Lower leg skin (tissue), 4 donors: ENCODE results near the gene TBL3. TPM values are rescaled to one million over a fixed set of nuclear protein-coding genes. Genes with fewer than 3 reads are reported as not detected.

ENCODE experiments used
- DNase-seq, 2 donors: peaks; one replicate each; pipeline ENCODE4 v3.0.0-alpha.2; 2019; ENCODE audit warnings: low spot score in 2 of 2
- H3K4me3 ChIP-seq: fragments of 200-600 bp; sonication (generic); 2 replicates; pipeline ENCODE4 v1.5.1; 2017; ENCODE audit warnings: mild to moderate bottlenecking, low read depth; ENCODE audit not compliant: poor library complexity, severe bottlenecking
- POLR2A ChIP-seq, 2 donors: fragments of 450-650 bp; IDR thresholded peaks; one replicate each; pipeline ENCODE4 v1.6.1; 2016 to 2017; ENCODE audit warnings: antibody characterized with exemption in 2 of 2, mild to moderate bottlenecking in 1 of 2, moderate library complexity in 1 of 2
- WGBS, 2 donors: methylation state at CpG; one replicate each; pipeline ENCODE4 v1.1.5; 2018; 5-methylcytosine and 5-hydroxymethylcytosine counted together
- intact Hi-C: fragments of 100-400 bp; cut with DNase I; formaldehyde crosslinking; loops from one replicate; pipeline ENCODE4 v1.15.0; 2023; ENCODE audit warnings: low total_unique reads
- total RNA-seq, 4 donors: library from RNA; depleted of rRNA; stranded (reverse); fragments of >200 nt; gene quantifications; one replicate each; pipeline ENCODE4 v1.1.0, GENCODE V29; 2016
- TF ChIP-seq, protein P1 (sequence below), 3 donors: fragments of 450-650 bp; IDR thresholded peaks; one replicate each; pipeline ENCODE4 v1.5.1; 2016; ENCODE audit warnings: antibody characterized with exemption in 3 of 3, mild to moderate bottlenecking in 3 of 3, moderate library complexity in 2 of 3

The TBL3 gene
- total RNA-seq, 4 donors from 2014 or later, result 60.8 to 114 (median 83.7) TPM

- intact Hi-C loops, result no loop called here
- H3K4me3 ChIP-seq, result no peak overlapping the region
- no peak for TF ChIP-seq POLR2A (IDR thresholded peaks at IDR 0.05)
- TF ChIP-seq, protein P1, sequence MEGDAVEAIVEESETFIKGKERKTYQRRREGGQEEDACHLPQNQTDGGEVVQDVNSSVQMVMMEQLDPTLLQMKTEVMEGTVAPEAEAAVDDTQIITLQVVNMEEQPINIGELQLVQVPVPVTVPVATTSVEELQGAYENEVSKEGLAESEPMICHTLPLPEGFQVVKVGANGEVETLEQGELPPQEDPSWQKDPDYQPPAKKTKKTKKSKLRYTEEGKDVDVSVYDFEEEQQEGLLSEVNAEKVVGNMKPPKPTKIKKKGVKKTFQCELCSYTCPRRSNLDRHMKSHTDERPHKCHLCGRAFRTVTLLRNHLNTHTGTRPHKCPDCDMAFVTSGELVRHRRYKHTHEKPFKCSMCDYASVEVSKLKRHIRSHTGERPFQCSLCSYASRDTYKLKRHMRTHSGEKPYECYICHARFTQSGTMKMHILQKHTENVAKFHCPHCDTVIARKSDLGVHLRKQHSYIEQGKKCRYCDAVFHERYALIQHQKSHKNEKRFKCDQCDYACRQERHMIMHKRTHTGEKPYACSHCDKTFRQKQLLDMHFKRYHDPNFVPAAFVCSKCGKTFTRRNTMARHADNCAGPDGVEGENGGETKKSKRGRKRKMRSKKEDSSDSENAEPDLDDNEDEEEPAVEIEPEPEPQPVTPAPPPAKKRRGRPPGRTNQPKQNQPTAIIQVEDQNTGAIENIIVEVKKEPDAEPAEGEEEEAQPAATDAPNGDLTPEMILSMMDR (IDR thresholded peaks at IDR 0.05), result no peak
- 96 to 97% methylated on average over 47 to 50 of the region's 53 CpGs for WGBS, 2 donors
- DNase-seq, result no peak
Observed at GRCh38 chr16:2001456-2002355, 29.9 kb downstream of the TBL3 start.

GRCh38 chr16:2002406-2003230 is 30.8 kb downstream of the TBL3 start:
- H3K4me3 ChIP-seq, result no peak overlapping the region
- no peak for TF ChIP-seq POLR2A (IDR thresholded peaks at IDR 0.05)
- TF ChIP-seq, protein P1 (IDR thresholded peaks at IDR 0.05), result no peak
- intact Hi-C loops, result no loop called here
- no peak for DNase-seq
- 89 to 91% methylated on average over 23 of the region's 47 CpGs for WGBS, 2 donors

DNA sequence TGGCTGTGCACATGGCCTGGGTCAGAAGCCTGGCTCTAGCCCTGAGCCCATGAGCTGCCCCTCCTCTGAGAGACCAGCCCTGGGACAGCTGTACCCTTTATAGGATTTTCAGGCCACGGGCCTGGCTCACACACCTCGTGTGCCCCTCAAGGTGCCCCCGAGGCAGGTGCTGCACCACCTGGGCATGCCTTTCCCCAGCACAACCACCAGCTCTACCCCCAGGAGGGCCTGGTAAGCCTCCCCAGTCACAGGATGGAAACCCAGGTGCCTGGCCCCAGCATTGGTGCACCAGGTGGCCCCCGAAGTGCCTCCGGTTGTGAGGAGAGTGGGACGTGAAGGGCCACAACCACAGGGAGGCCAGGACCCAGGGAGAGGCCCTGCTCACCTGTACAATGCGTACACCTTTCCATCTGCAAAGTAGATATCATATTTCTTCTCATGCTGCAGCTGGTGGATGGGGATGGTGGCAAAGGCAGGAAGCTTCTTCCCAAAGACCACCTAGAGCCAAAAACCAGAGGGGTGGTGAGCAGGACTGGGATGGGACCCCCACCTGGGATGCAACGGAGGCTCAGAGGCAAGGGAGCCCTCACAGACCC is 31.5 kb downstream of the TBL3 start:
- H3K4me3 ChIP-seq, result no peak overlapping the region
- 79 to 82% methylated on average over 6 to 8 of the region's 8 CpGs for WGBS, 2 donors
- intact Hi-C loops, result no loop called here
- TF ChIP-seq, protein P1 (IDR thresholded peaks at IDR 0.05), result no peak
- no peak for TF ChIP-seq POLR2A (IDR thresholded peaks at IDR 0.05)
- no peak for DNase-seq

- H3K4me3 ChIP-seq, result no peak overlapping the region
- no peak for TF ChIP-seq POLR2A (IDR thresholded peaks at IDR 0.05)
- TF ChIP-seq, protein P1 (IDR thresholded peaks at IDR 0.05), result peak in 1 of 3 donors; percentile 57
- intact Hi-C loops, result no loop called here
- DNase-seq, result peak; percentile 74 to 95
- WGBS, 2 donors, result 34% methylated on average over 33 of the region's 36 CpGs
Observed at GRCh38 chr16:2003827-2004641, 32.2 kb downstream of the TBL3 start.
